Ectodermal cell (in vitro differentiated cells): ENCODE results near the gene ATP5F1B.
"Not testable (repeated sequence)": the region's sequence is repeated elsewhere in the genome, so short reads cannot be mapped to it uniquely, and the experiment has no call there.

Experiments used
- H3K27ac ChIP-seq: 2 replicates; pipeline ENCODE4 v1.7.0; 2013; ENCODE audit warnings: mild to moderate bottlenecking, low read depth, low read length; ENCODE audit not compliant: insufficient read depth, poor library complexity, severe bottlenecking
- H3K27me3 ChIP-seq: 2 replicates; pipeline ENCODE4 v1.7.0; 2013; ENCODE audit warnings: mild to moderate bottlenecking, low read length; ENCODE audit not compliant: insufficient read depth, control insufficient read depth, poor library complexity, severe bottlenecking
- H3K36me3 ChIP-seq: one replicate; pipeline ENCODE4 v1.7.0; 2013; ENCODE audit warnings: low read length; ENCODE audit not compliant: control insufficient read depth, insufficient read depth
- H3K4me1 ChIP-seq: one replicate; pipeline ENCODE4 v1.7.0; 2013; ENCODE audit warnings: low read length; ENCODE audit not compliant: control insufficient read depth, insufficient read depth
- H3K4me3 ChIP-seq: 2 replicates; pipeline ENCODE4 v1.7.0; 2013; ENCODE audit warnings: low read depth, low read length, control low read depth; ENCODE audit not compliant: insufficient read depth
- H3K9me3 ChIP-seq: 2 replicates; pipeline ENCODE4 v1.7.0; 2013; ENCODE audit warnings: mild to moderate bottlenecking, low read length, moderate library complexity; ENCODE audit not compliant: control insufficient read depth
- WGBS, 2 experiments: methylation state at CpG; one replicate each; pipeline ENCODE4 v1.1.7; 2013; ENCODE audit warnings: missing lambda C conversion rate in 2 of 2; 5-methylcytosine and 5-hydroxymethylcytosine counted together

The ATP5F1B gene

GRCh38 chr12:56677680-56678079 is 31.9 kb upstream of the ATP5F1B start:
- H3K27me3 ChIP-seq = no peaks in the 10 kb centered on the region
- H3K4me3 ChIP-seq = no peak overlapping the region
- no peaks in the 10 kb centered on the region for H3K4me1 ChIP-seq
- WGBS, 2 experiments = 100% methylated on average over 1 of the region's 1 CpG
- H3K9me3 ChIP-seq = no peaks in the 10 kb centered on the region
- H3K27ac ChIP-seq = no peak overlapping the region
- peaks cover 10% of the 10 kb centered on the region for H3K36me3 ChIP-seq

GRCh38 chr12:56676851-56677580 is 31.2 kb upstream of the ATP5F1B start:
- H3K9me3 ChIP-seq = no peaks in the 10 kb centered on the region
- no peaks in the 10 kb centered on the region for H3K4me1 ChIP-seq
- H3K36me3 ChIP-seq = peaks cover 15% of the 10 kb centered on the region
- H3K4me3 ChIP-seq = no peak overlapping the region
- H3K27ac ChIP-seq = no peak overlapping the region
- 85 to 91% methylated on average over 9 to 10 of the region's 11 CpGs for WGBS, 2 experiments
- H3K27me3 ChIP-seq = no peaks in the 10 kb centered on the region

- peaks cover 33% of the 10 kb centered on the region for H3K36me3 ChIP-seq
Observed at GRCh38 chr12:56671608-56672007, 25.8 kb upstream of the ATP5F1B start.

GRCh38 chr12:56670836-56671235 is 25.1 kb upstream of the ATP5F1B start:
- Histone ChIP-seq H3K27ac (no peak overlapping the region), H3K4me1 (no peaks in the 10 kb centered on the region), H3K27me3 (no peaks in the 10 kb centered on the region), H3K4me3 (no peak overlapping the region), H3K36me3 (peaks cover 35% of the 10 kb centered on the region), H3K9me3 (no peaks in the 10 kb centered on the region)
- WGBS, 2 experiments = 93 to 96% methylated on average over 4 of the region's 4 CpGs

More at GRCh38 chr12:56671608-56672007, 25.8 kb upstream of the ATP5F1B start:
- Histone ChIP-seq H3K9me3 (no peaks in the 10 kb centered on the region), H3K27ac (no peak overlapping the region), H3K4me1 (no peaks in the 10 kb centered on the region), H3K27me3 (no peaks in the 10 kb centered on the region), H3K4me3 (no peak overlapping the region)
- 95 to 96% methylated on average over 2 of the region's 2 CpGs for WGBS, 2 experiments

- Histone ChIP-seq H3K4me1 (no peaks in the 10 kb centered on the region), H3K27me3 (no peaks in the 10 kb centered on the region), H3K4me3 (no peak overlapping the region), H3K27ac (no peak overlapping the region), H3K9me3 (no peaks in the 10 kb centered on the region), H3K36me3 (peaks cover 40% of the 10 kb centered on the region)
- 91% methylated on average over 2 of the region's 2 CpGs; no CpG with 5 or more reads in 1 of the 2 experiments for WGBS, 2 experiments
Observed at GRCh38 chr12:56668197-56668457, 22.3 kb upstream of the ATP5F1B start.

GRCh38 chr12:56661979-56662638 is 16.3 kb upstream of the ATP5F1B start:
- Histone ChIP-seq H3K27ac (no peak overlapping the region), H3K27me3 (no peaks in the 10 kb centered on the region), H3K36me3 (peaks cover 13% of the 10 kb centered on the region), H3K4me3 (no peak overlapping the region), H3K4me1 (no peaks in the 10 kb centered on the region), H3K9me3 (no peaks in the 10 kb centered on the region)
- 90 to 91% methylated on average over 13 of the region's 13 CpGs for WGBS, 2 experiments

GRCh38 chr12:56661560-56661959 is 15.8 kb upstream of the ATP5F1B start:
- H3K36me3 ChIP-seq = peaks cover 7% of the 10 kb centered on the region
- no peaks in the 10 kb centered on the region for H3K9me3 ChIP-seq
- H3K27me3 ChIP-seq = no peaks in the 10 kb centered on the region
- WGBS, 2 experiments = 95 to 96% methylated on average over 7 of the region's 7 CpGs
- H3K4me3 ChIP-seq = no peak overlapping the region
- H3K4me1 ChIP-seq = no peaks in the 10 kb centered on the region
- no peak overlapping the region for H3K27ac ChIP-seq

- Histone ChIP-seq H3K4me3 (no peak overlapping the region), H3K9me3 (no peaks in the 10 kb centered on the region), H3K36me3 (no peaks in the 10 kb centered on the region), H3K27ac (no peak overlapping the region), H3K27me3 (no peaks in the 10 kb centered on the region), H3K4me1 (no peaks in the 10 kb centered on the region)
- 96 to 100% methylated on average over 1 of the region's 1 CpG for WGBS, 2 experiments
Observed at GRCh38 chr12:56658921-56659320, 13.1 kb upstream of the ATP5F1B start.

GRCh38 chr12:56657416-56658379 is 11.9 kb upstream of the ATP5F1B start:
- no peaks in the 10 kb centered on the region for H3K4me1 ChIP-seq
- no peak overlapping the region for H3K27ac ChIP-seq
- no peaks in the 10 kb centered on the region for H3K9me3 ChIP-seq
- WGBS, 2 experiments = 83 to 90% methylated on average over 6 of the region's 7 CpGs
- no peaks in the 10 kb centered on the region for H3K27me3 ChIP-seq
- no peak overlapping the region for H3K4me3 ChIP-seq
- H3K36me3 ChIP-seq = no peaks in the 10 kb centered on the region

- not testable (repeated sequence) for H3K4me3 ChIP-seq, H3K36me3 ChIP-seq, H3K9me3 ChIP-seq, H3K27me3 ChIP-seq, H3K27ac ChIP-seq, H3K4me1 ChIP-seq
- 89 to 90% methylated on average over 5 of the region's 5 CpGs for WGBS, 2 experiments
Observed at GRCh38 chr12:56653781-56654180, 8.0 kb upstream of the ATP5F1B start.
